ENCODE results near the gene PUSL1. TPM values are rescaled to one million over a fixed set of nuclear protein-coding genes. Genes with fewer than 3 reads are reported as not detected.

Gene PUSL1
- total and polyA plus RNA-seq, 2 donors (not counting 3 experiments of a cell fraction or from before 2014, with no cell fraction given), result 18.8 to 27.3 TPM

DNA sequence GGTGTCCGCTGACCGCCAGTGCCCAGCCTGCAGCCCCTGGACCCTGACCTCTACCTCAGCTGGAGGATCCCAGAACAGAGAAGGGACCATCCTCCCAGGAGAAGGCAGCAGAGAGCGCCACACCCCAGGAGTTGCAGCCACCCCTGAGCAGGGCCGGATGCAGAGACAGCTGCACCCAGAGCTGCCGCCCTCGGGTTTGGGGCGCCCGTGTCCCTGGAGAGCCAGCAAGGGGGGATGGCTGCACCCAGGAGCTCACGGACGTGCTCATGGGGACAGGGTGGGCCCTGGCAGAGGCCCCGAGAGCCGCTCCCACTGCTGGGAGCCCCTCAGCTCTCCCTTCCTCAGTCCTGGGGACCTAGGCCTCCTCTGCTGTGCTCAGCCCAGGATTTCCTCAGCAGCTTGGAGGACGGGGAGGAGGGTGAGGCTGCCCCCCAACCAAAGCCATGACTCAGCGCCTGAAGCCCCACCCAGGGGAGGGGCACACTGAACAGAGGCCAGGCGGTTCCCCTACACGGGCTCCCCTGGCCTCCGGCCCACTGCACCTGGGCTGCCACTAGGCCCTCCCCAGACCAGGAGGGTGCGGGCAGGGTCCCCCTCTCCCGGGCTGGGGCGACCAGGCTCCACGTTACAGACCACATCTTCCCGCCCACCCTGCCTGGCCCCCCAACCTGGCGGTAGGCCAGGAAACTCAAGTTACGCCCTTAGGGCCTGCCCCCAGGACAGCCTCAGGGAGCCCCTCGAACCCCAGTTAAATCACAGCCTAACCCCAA lies 2.9 kb upstream of the PUSL1 start:
- Histone ChIP-seq H3K36me3 (ENCODE audit: control insufficient read depth in 2 of 2, extremely low read depth in 1 of 2, insufficient read depth in 2 of 2, low read length in 2 of 2) (no peaks in the 10 kb centered on the region), H3K9me3 (replicated peaks; ENCODE audit: control insufficient read depth, insufficient read depth, low read length) (no peaks in the 10 kb centered on the region), H3K9me1 (replicated peaks; ENCODE audit: control insufficient read depth, extremely low read depth, insufficient read depth, low read length) (no peaks in the 10 kb centered on the region), H2AFZ (ENCODE audit: low read depth, low read length) (no peak overlapping the region), H3K4me1 (ENCODE audit: control insufficient read depth, extremely low read depth, insufficient read depth, low read length) (peaks cover 15% of the 10 kb centered on the region), H3K4me2 (ENCODE audit: insufficient read depth, low read length) (no peak overlapping the region), H4K20me1 (replicated peaks; ENCODE audit: control insufficient read depth, extremely low read depth, insufficient read depth, low read length) (no peaks in the 10 kb centered on the region), H3K9ac (replicated peaks; ENCODE audit: extremely low read depth, insufficient read depth, low read length) (no peak overlapping the region), H3K27ac (ENCODE audit: insufficient read depth, low read depth, low read length) (no peak overlapping the region), H3K4me3 (replicated peaks in 1 of 3; ENCODE audit: insufficient read depth in 1 of 3, low read depth in 1 of 3, low read length in 3 of 3) (no peak overlapping the region), H3K79me2 (ENCODE audit: control insufficient read depth, insufficient read depth, low read length) (no peaks in the 10 kb centered on the region), H3K27me3 (ENCODE audit: control insufficient read depth in 2 of 2, insufficient read depth in 2 of 2, low read length in 2 of 2) (no peaks in the 10 kb centered on the region)
- intact Hi-C loops (cut with micrococcal nuclease) (loop anchor here (5.0 kb wide), 1 partner anchor 183 kb away; no protein-coding TSS in a partner anchor), dilution Hi-C loops (cut with MboI; ENCODE audit: extremely low pct_ligation_motif_present, low sequenced_read_pairs) (no loop called here)
- peak; percentile 51 for TF ChIP-seq FOS (IDR thresholded peaks at IDR 0.05; ENCODE audit: borderline replicate concordance, insufficient read depth, low read length)
- no peak for TF ChIP-seq POLR2AphosphoS5 (IDR thresholded peaks at IDR 0.05; ENCODE audit: insufficient read depth, low read depth, low read length)
- DNase-seq (ENCODE audit: low read depth, low spot score) (peak; percentile 21), FAIRE-seq (peak; percentile 60)
- ChIA-PET POLR2A (no interaction called here), CTCF (interaction anchor here (0.9 to 1.3 kb wide), 3 partner anchors 14 to 183 kb away, joined by 3 to 6 read pairs (median 6); no protein-coding TSS in a partner anchor)
- no TSS peak for BruUV-seq (replicated peaks)

GRCh38 chr1:1306070-1306660 lies 2.2 kb upstream of the PUSL1 start:
- Histone ChIP-seq H3K36me3 (ENCODE audit: control insufficient read depth in 2 of 2, extremely low read depth in 1 of 2, insufficient read depth in 2 of 2, low read length in 2 of 2) (peaks cover 0 to 4% of the 10 kb centered on the region in 2 experiments), H2AFZ (ENCODE audit: low read depth, low read length) (no peak overlapping the region), H3K4me1 (ENCODE audit: control insufficient read depth, extremely low read depth, insufficient read depth, low read length) (peaks cover 15% of the 10 kb centered on the region), H3K9me1 (replicated peaks; ENCODE audit: control insufficient read depth, extremely low read depth, insufficient read depth, low read length) (no peaks in the 10 kb centered on the region), H3K4me2 (ENCODE audit: insufficient read depth, low read length) (no peak overlapping the region), H3K4me3 (replicated peaks in 1 of 3; ENCODE audit: insufficient read depth in 1 of 3, low read depth in 1 of 3, low read length in 3 of 3) (no peak overlapping the region), H4K20me1 (replicated peaks; ENCODE audit: control insufficient read depth, extremely low read depth, insufficient read depth, low read length) (no peaks in the 10 kb centered on the region), H3K9me3 (replicated peaks; ENCODE audit: control insufficient read depth, insufficient read depth, low read length) (no peaks in the 10 kb centered on the region), H3K27ac (ENCODE audit: insufficient read depth, low read depth, low read length) (no peak overlapping the region), H3K27me3 (ENCODE audit: control insufficient read depth in 2 of 2, insufficient read depth in 2 of 2, low read length in 2 of 2) (no peaks in the 10 kb centered on the region), H3K9ac (replicated peaks; ENCODE audit: extremely low read depth, insufficient read depth, low read length) (no peak overlapping the region), H3K79me2 (ENCODE audit: control insufficient read depth, insufficient read depth, low read length) (no peaks in the 10 kb centered on the region)
- dilution Hi-C loops (cut with MboI; ENCODE audit: extremely low pct_ligation_motif_present, low sequenced_read_pairs), result no loop called here
- intact Hi-C loops (cut with micrococcal nuclease), result loop anchor here (5.0 kb wide), 1 partner anchor 184 kb away; no protein-coding TSS in a partner anchor
- TF ChIP-seq POLR2AphosphoS5 (IDR thresholded peaks at IDR 0.05; ENCODE audit: insufficient read depth, low read depth, low read length), result no peak
- TF ChIP-seq, protein P1, sequence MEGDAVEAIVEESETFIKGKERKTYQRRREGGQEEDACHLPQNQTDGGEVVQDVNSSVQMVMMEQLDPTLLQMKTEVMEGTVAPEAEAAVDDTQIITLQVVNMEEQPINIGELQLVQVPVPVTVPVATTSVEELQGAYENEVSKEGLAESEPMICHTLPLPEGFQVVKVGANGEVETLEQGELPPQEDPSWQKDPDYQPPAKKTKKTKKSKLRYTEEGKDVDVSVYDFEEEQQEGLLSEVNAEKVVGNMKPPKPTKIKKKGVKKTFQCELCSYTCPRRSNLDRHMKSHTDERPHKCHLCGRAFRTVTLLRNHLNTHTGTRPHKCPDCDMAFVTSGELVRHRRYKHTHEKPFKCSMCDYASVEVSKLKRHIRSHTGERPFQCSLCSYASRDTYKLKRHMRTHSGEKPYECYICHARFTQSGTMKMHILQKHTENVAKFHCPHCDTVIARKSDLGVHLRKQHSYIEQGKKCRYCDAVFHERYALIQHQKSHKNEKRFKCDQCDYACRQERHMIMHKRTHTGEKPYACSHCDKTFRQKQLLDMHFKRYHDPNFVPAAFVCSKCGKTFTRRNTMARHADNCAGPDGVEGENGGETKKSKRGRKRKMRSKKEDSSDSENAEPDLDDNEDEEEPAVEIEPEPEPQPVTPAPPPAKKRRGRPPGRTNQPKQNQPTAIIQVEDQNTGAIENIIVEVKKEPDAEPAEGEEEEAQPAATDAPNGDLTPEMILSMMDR (IDR thresholded peaks at IDR 0.05; ENCODE audit: extremely low read depth in 1 of 2, insufficient read depth in 1 of 2, low read depth in 1 of 2, low read length in 2 of 2), result peak in 1 of 2 donors; percentile 10
- BruUV-seq (replicated peaks), result no TSS peak
- FAIRE-seq, result no peak
- POLR2A ChIA-PET, result no interaction called here
- DNase-seq (ENCODE audit: low read depth, low spot score), result no peak
- CTCF ChIA-PET, result interaction anchor here (1.3 kb wide), 1 partner anchor 15 kb away, joined by 6 read pairs; no protein-coding TSS in a partner anchor
